M059J (cell line): Measurements from ENCODE around the gene NAE1. TPM values are rescaled to one million over a fixed set of nuclear protein-coding genes. Genes with fewer than 3 reads are reported as not detected.
A peak's percentile ranks its signal among the peaks of the same experiment; 100 is the strongest.
"Not testable (repeated sequence)": the region's sequence is repeated elsewhere in the genome, so short reads cannot be mapped to it uniquely, and the experiment has no call there.

Experiments used
- DNase-seq: peaks from one replicate; pipeline ENCODE4 v3.0.0-alpha.2; 2012; ENCODE audit warnings: low read depth
- total RNA-seq: library from RNA; depleted of rRNA; stranded (reverse); fragments of >200 nt; shearing (Covaris generic); gene quantifications from 2 replicates; pipeline ENCODE4 v1.2.3, GENCODE V29; 2014; rRNA removed

The NAE1 gene
- 91.2 and 127 TPM in 2 replicates for total RNA-seq

GRCh38 chr16:66830422-66831404, at the start of gene NAE1:
NAE1 (minus strand) TSS chr16:66830976; CDS start chr16:66830899, 77 bp downstream.
- peak; percentile 83 for DNase-seq

DNA sequence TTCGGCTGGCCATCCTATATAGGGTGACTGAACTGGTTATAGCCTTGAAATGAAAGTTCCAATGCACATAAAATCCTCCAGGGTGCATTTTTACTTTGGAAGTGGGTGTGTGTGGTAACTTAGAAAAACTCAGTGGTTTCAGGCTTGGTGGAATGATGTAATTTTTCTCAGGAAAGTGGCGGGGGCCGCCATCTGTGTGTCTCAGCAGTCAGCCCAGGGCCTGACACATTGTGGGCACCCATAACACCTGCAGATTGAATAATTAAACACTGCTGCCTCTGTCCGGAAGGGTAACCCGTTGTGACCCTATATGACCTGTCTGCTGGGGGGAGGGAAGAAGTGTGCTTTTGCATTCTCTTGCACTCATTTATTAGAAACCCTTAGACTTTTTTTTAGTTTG, 47.3 kb upstream of the NAE1 start:
- DNase-seq: peak; percentile 48

- peak; percentile 83 for DNase-seq
These were observed 43.5 kb upstream of the NAE1 start for GRCh38 chr16:66874079-66874775.

GRCh38 chr16:66873685-66874055, 42.9 kb upstream of the NAE1 start:
- no peak for DNase-seq

DNA sequence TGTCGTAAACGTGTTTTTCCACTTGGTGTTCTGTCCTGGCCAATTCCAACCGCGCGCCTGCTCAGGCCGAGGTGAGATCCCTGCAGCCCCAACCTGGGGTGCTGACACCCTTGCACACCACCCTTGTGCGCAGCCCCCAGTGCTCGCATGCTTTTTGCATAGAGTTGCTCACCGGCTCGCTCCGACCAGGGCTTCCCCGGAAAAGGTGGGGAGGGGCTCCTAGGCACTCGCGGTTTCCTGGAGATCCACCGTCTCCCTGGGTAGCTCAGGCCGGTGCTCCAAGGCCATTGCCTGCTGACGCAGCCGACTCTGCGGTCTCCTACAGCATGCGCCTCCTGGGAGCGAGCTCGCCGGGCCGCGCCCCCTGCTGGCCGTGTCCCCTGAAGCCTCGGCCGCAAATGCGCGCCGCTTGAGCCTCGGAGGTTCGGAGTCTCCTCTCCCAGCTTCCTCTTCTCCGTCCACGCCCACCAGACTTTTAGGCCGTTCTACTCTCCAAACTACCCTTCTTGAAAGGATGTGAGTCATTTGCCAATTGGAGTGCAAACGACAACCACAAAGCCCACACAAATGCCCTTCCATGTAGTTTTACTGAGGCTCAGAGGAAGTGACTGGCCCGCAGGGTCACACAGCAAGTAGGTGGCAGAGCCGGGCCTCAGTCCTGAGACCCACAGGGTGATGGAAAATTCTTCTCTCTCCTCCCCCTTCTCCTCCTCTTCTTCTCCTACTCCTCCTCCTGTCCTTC, 42.3 kb upstream of the NAE1 start:
- DNase-seq: peak; percentile 100

DNA sequence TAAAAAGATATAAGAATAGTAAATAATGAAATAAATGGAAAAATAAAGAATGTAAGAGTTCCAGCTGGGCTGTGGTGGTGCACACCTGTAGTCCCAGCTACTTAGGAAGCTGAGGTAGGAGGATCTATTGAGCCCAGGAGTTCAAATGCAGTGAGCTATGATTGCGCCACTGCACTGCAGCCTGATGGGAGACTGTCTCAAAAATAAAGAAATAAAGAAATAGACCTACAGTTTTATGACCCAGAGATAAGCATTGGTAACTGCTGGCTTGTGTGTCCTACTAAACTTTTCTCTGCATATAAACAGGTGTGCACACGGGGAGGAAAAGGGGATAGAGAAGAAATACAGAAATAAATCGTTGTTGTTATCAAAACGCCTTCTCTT, 41.8 kb upstream of the NAE1 start:
- DNase-seq: no peak

DNA sequence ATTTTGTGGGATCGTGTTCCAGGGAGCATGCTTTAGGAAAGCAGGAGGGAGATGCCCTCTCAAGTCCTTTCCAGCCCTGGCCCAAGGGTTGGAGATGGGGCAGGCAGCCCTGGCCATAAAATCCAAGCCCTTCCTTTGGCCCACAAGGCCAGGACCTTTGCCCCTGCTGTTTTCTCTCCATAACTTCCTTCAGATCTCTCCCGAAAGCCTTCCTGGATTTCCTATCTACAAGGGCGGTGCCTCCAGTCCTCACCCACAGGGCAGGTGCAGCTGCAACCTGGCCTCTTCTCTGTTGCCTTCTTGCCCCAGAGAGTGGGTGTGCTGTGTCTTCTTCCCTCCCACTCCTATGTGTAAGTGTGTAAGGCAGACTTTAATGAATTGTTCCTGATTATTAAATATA, 41.1 kb upstream of the NAE1 start:
- DNase-seq: no peak

- DNase-seq: not testable (repeated sequence)
These were observed 40.6 kb upstream of the NAE1 start for GRCh38 chr16:66871363-66871762.

DNA sequence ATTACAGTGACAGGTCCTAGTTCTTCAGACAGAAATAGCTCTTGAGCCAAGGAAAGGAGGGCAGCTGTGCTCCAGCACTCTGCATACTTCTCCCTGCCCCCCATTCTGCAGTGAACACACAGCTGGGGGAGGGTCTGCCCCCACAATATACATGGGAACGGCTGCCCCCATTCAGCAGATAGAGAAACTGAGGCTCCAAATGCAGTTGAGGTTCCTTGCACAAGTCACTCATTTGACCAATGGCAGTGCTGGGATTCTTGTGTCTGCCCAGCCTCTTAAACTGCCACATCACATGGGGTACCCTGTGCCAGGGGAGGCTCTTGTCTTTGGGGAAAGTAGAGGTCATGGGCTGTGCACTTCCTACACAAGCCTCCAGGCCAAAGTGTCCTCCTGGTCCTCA, 38.6 kb upstream of the NAE1 start:
- no peak for DNase-seq

- no peak for DNase-seq
These were observed 32.9 kb upstream of the NAE1 start for GRCh38 chr16:66863707-66864106.

GRCh38 chr16:66862023-66862520, 31.3 kb upstream of the NAE1 start:
- no peak for DNase-seq

- DNase-seq: no peak
These were observed 28.8 kb upstream of the NAE1 start for GRCh38 chr16:66859397-66860068.

GRCh38 chr16:66858740-66859396, 28.1 kb upstream of the NAE1 start:
- peak; percentile 91 for DNase-seq

DNA sequence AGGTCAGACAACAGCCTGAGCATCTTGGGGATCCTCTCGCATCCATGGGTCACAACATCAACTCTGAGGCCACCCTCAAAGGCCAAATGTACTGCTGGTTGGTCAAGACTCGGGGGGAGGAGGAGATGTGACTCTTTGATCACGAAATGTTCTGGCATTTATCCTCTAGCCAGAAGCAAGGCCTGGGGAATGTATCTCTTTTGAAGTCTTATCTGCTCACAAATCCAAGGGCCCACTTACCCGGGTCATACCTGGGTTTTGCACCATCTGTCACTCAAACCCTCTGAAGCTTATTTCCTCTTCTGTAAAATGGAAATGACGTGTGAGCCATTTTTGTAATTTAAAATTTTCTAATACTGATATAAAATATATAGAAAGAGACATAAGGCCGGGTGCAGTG, 26.7 kb upstream of the NAE1 start:
- no peak for DNase-seq

DNA sequence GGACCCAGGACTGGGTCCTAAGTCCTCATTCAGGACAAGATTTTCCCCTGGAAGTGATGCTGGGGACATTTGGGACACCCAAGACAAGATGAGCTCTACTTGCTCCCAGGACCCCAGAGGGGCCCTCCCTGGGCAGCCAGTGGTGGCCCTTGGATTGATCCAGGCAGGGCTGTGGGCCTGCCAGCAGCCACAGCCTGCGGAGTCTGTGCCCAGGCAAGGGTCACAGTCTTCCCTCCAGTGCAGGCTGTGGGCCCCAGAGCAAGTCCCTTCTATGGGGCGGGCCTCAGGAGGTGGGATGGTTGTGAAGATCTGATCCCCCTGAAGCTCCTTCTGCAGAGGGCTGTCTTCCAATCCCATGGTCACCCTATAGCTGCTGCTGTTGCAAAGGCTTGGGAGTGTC, 26.0 kb upstream of the NAE1 start:
- no peak for DNase-seq

- no peak for DNase-seq
These were observed 25.5 kb upstream of the NAE1 start for GRCh38 chr16:66856184-66856730.

DNA sequence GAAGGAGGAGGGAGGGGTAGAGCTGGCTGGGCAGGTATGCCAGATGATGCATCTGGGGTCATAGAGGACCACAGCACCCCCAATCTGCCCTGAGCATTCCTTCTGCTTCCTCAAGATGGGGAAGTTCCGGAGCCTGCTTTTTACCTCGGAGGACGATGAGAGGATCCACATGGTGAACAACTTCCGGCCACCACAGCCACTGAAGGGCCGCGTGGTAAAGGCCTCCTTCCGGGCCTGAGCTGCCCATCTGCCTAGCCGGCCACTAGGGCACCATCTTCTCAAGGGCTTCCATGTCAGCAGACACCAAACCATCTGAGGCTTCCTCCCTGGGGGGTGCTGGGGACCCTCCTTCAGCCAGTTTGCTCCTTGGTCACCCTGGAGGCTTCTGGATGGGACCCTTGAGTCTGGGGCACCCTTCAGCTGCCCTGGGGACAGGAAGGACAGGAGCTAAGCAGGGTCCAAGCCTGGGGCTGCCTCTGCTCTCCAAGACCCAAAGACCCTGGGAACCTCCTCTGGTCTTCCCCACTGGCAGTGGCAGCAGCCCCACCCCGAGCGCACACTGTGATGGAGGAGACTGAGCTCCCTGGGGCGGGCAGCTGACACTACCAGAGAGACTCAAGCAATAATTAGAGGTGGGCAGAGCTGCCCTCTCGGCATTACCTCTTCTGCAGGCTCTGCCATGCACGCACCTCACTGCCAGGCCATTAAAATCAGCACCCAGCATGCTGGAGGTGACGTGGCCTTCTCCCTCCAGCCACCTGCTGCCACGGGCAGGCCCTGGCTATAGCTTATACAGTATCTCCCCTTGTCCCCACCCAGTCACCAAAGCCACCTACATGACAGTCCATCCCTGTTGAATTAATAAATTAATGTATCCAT, 22.7 kb upstream of the NAE1 start:
- DNase-seq: no peak

- DNase-seq: no peak
These were observed 20.6 kb upstream of the NAE1 start for GRCh38 chr16:66851166-66851964.
